ENCODE results near the gene WFDC6.

Gene WFDC6

GRCh38 chr20:45548410-45548809, 9.1 kb upstream of the WFDC6 start:
- peaks cover 2% of the 10 kb centered on the region for H3K36me3 Mint-ChIP-seq
- no peak overlapping the region for H3K27ac Mint-ChIP-seq
- no peaks in the 10 kb centered on the region for H3K4me1 Mint-ChIP-seq
- H3K4me3 Mint-ChIP-seq: no peak overlapping the region
- peaks cover 19% of the 10 kb centered on the region for H3K27me3 Mint-ChIP-seq
- peaks cover 7% of the 10 kb centered on the region for H3K9me3 Mint-ChIP-seq
- ATAC-seq (ENCODE audit: low read depth) (no peak), DNase-seq (ENCODE audit: low spot score in 2 of 2) (no peak)

- DNase-seq (ENCODE audit: low spot score in 2 of 2) (no peak), ATAC-seq (ENCODE audit: low read depth) (no peak)
- Mint-ChIP-seq H3K36me3 (peaks cover 2% of the 10 kb centered on the region), H3K9me3 (peaks cover 7% of the 10 kb centered on the region), H3K27me3 (peaks cover 21% of the 10 kb centered on the region), H3K4me3 (no peak within 1 kb of the TSS), H3K27ac (no peak within 1 kb of the TSS), H3K4me1 (no peaks in the 10 kb centered on the region)
Observed at GRCh38 chr20:45547206-45547770, 8.0 kb upstream of the WFDC6 start, which contains the start of gene EPPIN. Gene EPPIN, minus strand, starts transcription at chr20:45547401. Its CDS starts 44 bp downstream, at chr20:45547357.

GRCh38 chr20:45545754-45546453, 6.6 kb upstream of the WFDC6 start:
- H3K9me3 Mint-ChIP-seq: peaks cover 9% of the 10 kb centered on the region
- no peak overlapping the region for H3K4me3 Mint-ChIP-seq
- DNase-seq (ENCODE audit: low spot score in 2 of 2): no peak
- no peaks in the 10 kb centered on the region for H3K4me1 Mint-ChIP-seq
- peaks cover 27% of the 10 kb centered on the region for H3K27me3 Mint-ChIP-seq
- no peak for ATAC-seq (ENCODE audit: low read depth)
- no peak overlapping the region for H3K27ac Mint-ChIP-seq
- peaks cover 2% of the 10 kb centered on the region for H3K36me3 Mint-ChIP-seq

GRCh38 chr20:45545351-45545750, 6.1 kb upstream of the WFDC6 start:
- ATAC-seq (ENCODE audit: low read depth) (no peak), DNase-seq (ENCODE audit: low spot score in 2 of 2) (no peak)
- Mint-ChIP-seq H3K9me3 (peaks cover 9% of the 10 kb centered on the region), H3K36me3 (peaks cover 2% of the 10 kb centered on the region), H3K27me3 (peaks cover 27% of the 10 kb centered on the region), H3K27ac (no peak overlapping the region), H3K4me1 (no peaks in the 10 kb centered on the region), H3K4me3 (no peak overlapping the region)

- ATAC-seq (ENCODE audit: low read depth) (no peak), DNase-seq (ENCODE audit: low spot score in 2 of 2) (no peak)
- Mint-ChIP-seq H3K27me3 (peaks cover 22% of the 10 kb centered on the region), H3K4me3 (no peak overlapping the region), H3K4me1 (no peaks in the 10 kb centered on the region), H3K9me3 (peaks cover 3% of the 10 kb centered on the region), H3K36me3 (peaks cover 1% of the 10 kb centered on the region), H3K27ac (no peak overlapping the region)
Observed at GRCh38 chr20:45538209-45538799, 978 bp downstream of the WFDC6 start.

GRCh38 chr20:45527294-45527693, 12.0 kb downstream of the WFDC6 start:
- no peaks in the 10 kb centered on the region for H3K9me3 Mint-ChIP-seq
- no peak for ATAC-seq (ENCODE audit: low read depth)
- H3K27me3 Mint-ChIP-seq: peaks cover 18% of the 10 kb centered on the region
- no peaks in the 10 kb centered on the region for H3K36me3 Mint-ChIP-seq
- no peak overlapping the region for H3K27ac Mint-ChIP-seq
- DNase-seq (ENCODE audit: low spot score in 2 of 2): no peak
- H3K4me1 Mint-ChIP-seq: no peaks in the 10 kb centered on the region
- H3K4me3 Mint-ChIP-seq: no peak overlapping the region

- ATAC-seq (ENCODE audit: low read depth): no peak
- H3K36me3 Mint-ChIP-seq: no peaks in the 10 kb centered on the region
- DNase-seq (ENCODE audit: low spot score in 2 of 2): no peak
- H3K27ac Mint-ChIP-seq: no peak overlapping the region
- H3K27me3 Mint-ChIP-seq: peaks cover 21% of the 10 kb centered on the region
- no peaks in the 10 kb centered on the region for H3K9me3 Mint-ChIP-seq
- H3K4me3 Mint-ChIP-seq: no peak overlapping the region
- H3K4me1 Mint-ChIP-seq: no peaks in the 10 kb centered on the region
Observed at GRCh38 chr20:45523821-45524220, 15.5 kb downstream of the WFDC6 start.

- Mint-ChIP-seq H3K4me1 (no peaks in the 10 kb centered on the region), H3K27ac (no peak overlapping the region), H3K4me3 (no peak overlapping the region), H3K36me3 (no peaks in the 10 kb centered on the region), H3K27me3 (peaks cover 11% of the 10 kb centered on the region), H3K9me3 (peaks cover 2% of the 10 kb centered on the region)
- no peak for ATAC-seq (ENCODE audit: low read depth)
- DNase-seq (ENCODE audit: low spot score in 2 of 2): no peak
Observed at GRCh38 chr20:45518282-45518681, 21.0 kb downstream of the WFDC6 start.

- Mint-ChIP-seq H3K4me3 (no peak within 1 kb of the TSS), H3K27me3 (peaks cover 12% of the 10 kb centered on the region), H3K27ac (no peak within 1 kb of the TSS), H3K36me3 (no peaks in the 10 kb centered on the region), H3K9me3 (peaks cover 2% of the 10 kb centered on the region), H3K4me1 (no peaks in the 10 kb centered on the region)
- DNase-seq (ENCODE audit: low spot score in 2 of 2) (no peak), ATAC-seq (ENCODE audit: low read depth) (no peak)
Observed at GRCh38 chr20:45515147-45515913, 24.0 kb downstream of the WFDC6 start, which contains the start of gene SPINT3. Gene SPINT3, minus strand, starts transcription at chr20:45515622. Its CDS starts 14 bp downstream, at chr20:45515608.

GRCh38 chr20:45510242-45510862, 28.9 kb downstream of the WFDC6 start:
- no peak for ATAC-seq (ENCODE audit: low read depth)
- peaks cover 17% of the 10 kb centered on the region for H3K27me3 Mint-ChIP-seq

GRCh38 chr20:45509091-45509490, 30.2 kb downstream of the WFDC6 start:
- H3K9me3 Mint-ChIP-seq: no peaks in the 10 kb centered on the region
- no peaks in the 10 kb centered on the region for H3K36me3 Mint-ChIP-seq
- DNase-seq (ENCODE audit: low spot score in 2 of 2) (no peak), ATAC-seq (ENCODE audit: low read depth) (no peak)
- peaks cover 17% of the 10 kb centered on the region for H3K27me3 Mint-ChIP-seq
- no peak overlapping the region for H3K27ac Mint-ChIP-seq
- H3K4me3 Mint-ChIP-seq: no peak overlapping the region
- peaks cover 6% of the 10 kb centered on the region for H3K4me1 Mint-ChIP-seq

More at GRCh38 chr20:45510242-45510862, 28.9 kb downstream of the WFDC6 start:
- H3K4me3 Mint-ChIP-seq: no peak overlapping the region
- no peak overlapping the region for H3K27ac Mint-ChIP-seq
- no peak for DNase-seq (ENCODE audit: low spot score in 2 of 2)
- peaks cover 6% of the 10 kb centered on the region for H3K4me1 Mint-ChIP-seq
- no peaks in the 10 kb centered on the region for H3K36me3 Mint-ChIP-seq
- no peaks in the 10 kb centered on the region for H3K9me3 Mint-ChIP-seq

- no peak overlapping the region for H3K4me3 Mint-ChIP-seq
- H3K9me3 Mint-ChIP-seq: no peaks in the 10 kb centered on the region
- H3K4me1 Mint-ChIP-seq: peaks cover 6% of the 10 kb centered on the region
- no peak overlapping the region for H3K27ac Mint-ChIP-seq
- ATAC-seq (ENCODE audit: low read depth): no peak
- H3K36me3 Mint-ChIP-seq: no peaks in the 10 kb centered on the region
- peaks cover 18% of the 10 kb centered on the region for H3K27me3 Mint-ChIP-seq
- no peak for DNase-seq (ENCODE audit: low spot score in 2 of 2)
Observed at GRCh38 chr20:45508068-45508886, 31.0 kb downstream of the WFDC6 start.

Measured in memory B cell (primary cell).